ENCODE results near the gene ANO7.

Gene ANO7

DNA sequence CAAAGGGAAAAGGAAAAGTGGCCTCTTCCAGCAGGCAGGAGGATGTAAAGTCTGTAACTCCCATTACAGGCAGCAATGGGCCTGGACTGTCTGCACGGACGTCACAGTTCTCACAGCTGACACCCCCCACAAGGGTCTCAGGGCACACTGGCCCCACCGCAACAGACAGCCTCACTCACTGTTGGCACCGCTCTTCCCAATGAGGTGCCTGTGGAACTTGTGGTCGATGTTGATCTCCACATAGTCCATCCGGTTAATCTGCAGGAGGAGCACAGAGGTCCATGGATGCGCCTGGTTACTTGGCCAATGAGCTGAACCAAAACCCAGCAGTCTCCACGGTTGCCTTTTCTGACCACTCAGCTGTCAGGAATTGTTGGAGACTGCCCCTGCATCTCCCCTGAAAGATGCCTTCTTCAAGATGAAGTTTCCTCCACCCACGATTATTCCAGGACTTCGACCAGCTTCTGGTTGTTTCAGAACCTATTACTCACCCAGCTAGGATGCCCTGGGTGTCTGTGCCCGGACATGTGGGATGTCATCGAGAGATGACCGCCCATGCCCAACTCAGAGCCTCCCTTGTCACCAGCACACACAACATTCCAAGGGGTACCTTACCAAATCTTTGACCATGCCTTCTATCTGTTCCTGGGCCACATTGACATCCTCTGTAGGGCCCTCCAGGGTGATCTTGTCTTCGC is 64.5 kb downstream of the ANO7 start:
- no peak for DNase-seq (ENCODE audit: low read depth)

DNA sequence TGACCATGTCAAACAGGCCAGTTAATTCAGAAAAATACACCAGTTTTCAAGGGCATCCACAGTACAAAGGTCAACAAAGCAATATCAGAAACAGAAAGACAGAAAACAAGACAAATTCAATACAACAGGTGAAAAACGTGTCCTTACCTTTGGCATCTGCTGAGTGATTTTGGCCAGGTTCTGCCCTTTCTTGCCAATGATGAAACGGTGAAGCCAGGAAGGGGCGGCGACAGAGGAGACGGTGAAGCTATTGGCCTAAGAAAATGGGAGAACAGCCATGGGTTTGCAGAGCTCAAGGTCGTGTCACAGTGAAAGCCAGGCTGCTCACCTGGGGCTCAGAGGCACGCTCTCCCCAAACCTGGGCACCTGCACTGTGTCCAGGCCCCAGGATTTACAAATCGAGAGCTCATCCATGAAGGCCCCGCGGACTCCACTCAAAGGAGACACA is 66.5 kb downstream of the ANO7 start:
- no peak for DNase-seq (ENCODE audit: low read depth)

DNA sequence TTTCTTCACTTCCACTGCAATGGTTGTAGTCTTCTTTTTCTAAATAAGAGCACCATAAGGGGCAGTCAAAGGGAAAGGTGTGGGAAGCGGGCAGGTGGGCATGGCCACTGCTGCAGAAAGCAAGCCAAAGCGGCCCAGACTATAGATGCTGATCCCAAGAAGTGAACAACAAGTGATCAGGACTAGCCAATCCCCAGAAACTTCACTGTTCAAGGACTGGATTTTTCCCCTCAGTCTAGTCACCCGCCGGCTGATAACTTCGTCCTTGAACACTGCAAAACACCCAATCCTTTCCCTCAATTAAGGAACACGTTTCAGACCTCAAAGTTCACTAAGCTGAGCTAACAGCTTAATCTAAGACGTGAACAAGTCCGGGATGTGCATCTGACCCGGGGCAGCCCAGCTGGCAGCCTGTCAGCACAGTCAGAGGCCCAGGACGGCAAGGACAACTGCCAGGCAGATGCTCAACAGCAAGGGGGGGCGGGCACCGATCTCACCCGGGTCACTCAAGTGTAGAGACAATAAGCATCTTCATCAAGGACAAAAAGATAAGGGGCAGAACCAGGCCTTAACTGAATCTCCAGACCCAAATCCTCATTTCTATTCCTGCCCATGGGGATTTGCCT is 67.2 kb downstream of the ANO7 start:
- DNase-seq (ENCODE audit: low read depth): no peak

- DNase-seq (ENCODE audit: low read depth): no peak
These were observed 67.7 kb downstream of the ANO7 start for GRCh38 chr2:241256168-241256545.

- DNase-seq (ENCODE audit: low read depth): no peak
These were observed 69.0 kb downstream of the ANO7 start for GRCh38 chr2:241257419-241258032.

DNA sequence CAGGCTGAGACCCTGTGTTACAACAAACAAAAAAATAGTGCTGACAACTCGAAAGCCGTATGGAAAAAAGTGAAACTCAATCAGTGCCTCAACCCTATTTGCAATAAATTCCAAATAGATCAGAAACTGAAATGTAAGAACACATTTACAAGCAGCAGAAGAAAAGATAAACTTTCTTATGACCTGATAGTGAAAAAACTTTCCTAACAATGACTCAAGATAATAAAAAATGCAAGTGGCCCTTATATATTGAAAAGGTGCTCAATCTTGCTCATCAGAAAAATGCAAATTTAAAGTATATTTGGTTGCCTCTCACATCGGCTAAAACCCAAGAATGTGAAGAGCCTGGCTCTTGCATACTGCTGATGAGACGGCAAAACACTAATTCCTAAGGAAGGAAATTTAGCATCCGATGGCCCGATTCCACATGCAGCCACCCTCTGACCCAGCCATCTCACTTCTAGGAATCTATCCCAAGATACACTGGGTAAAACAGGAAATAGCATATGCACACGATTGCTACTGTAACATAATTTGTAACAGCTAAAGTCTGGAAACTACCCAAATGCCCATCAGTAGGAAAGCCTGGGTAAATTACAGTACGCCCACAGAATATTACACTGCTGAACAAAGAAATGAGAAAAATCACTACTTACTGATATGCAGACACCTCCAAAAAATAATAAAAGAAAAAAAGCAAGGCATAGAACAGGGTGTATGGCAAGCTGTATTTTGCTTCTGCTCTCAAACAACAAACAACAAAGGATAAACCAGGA is 70.2 kb downstream of the ANO7 start:
- no peak for DNase-seq (ENCODE audit: low read depth)

DNA sequence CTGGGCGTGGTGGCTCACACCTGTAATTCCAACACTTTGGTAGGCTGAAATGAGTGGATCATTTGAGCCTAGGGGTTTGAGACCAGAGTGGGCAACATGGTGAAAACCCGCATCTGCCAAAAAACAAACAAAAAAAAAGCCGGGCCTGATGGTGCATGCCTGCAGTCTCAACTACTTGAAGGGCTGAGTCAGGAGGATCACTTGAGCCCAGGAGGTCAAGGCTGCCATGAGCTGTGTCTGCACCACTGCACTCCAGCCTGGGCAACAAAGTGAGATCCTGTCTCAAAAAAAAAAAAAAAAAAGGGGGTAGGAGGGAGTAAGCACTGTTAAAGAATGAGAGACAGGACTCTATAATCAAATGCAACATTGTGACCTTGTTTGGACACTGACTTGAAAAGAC is 72.4 kb downstream of the ANO7 start:
- no peak for DNase-seq (ENCODE audit: low read depth)

- no peak for DNase-seq (ENCODE audit: low read depth)
These were observed 73.2 kb downstream of the ANO7 start for GRCh38 chr2:241261628-241262027.

GRCh38 chr2:241263061-241263460 is 74.6 kb downstream of the ANO7 start:
- DNase-seq (ENCODE audit: low read depth): no peak

DNA sequence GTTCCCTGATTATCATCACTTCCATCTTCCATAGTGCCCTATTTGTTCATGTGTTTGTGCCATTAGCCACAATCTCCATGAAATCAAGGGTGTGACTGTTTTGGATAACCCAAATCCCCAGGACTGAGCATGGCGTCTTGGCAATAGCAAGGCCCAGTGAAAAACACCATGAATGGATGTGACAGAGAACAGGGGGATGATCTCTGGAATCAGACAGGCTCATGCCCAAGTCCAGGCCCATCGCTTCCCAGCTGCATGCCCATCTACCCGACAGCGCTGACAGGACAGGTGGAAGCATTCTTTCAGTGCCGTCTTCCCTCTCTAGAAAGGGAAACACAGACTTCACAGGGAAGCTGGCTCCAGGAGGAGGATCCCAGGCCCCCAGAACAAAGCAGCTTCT is 77.0 kb downstream of the ANO7 start:
- no peak for DNase-seq (ENCODE audit: low read depth)

- no peak for DNase-seq (ENCODE audit: low read depth)
These were observed 79.0 kb downstream of the ANO7 start for GRCh38 chr2:241267249-241268067.

DNA sequence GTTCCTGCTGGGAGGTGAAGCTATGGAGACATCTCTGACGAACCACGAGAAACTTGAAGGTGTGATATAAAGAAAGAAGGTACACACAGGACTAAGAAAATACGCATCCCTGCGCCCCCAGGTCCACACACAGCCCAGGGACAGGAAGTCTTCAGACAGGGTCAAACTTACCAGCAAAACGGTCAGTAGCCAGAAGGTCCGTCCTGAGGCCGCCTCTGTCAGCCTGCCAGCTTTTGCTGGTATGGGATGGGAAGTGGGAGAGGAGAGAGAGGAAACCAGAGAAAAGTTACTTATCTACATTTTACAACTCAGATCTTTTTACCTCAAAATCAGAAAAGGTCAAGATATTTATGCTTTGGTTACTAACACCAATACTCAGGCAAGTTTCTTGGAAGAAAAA is 79.8 kb downstream of the ANO7 start:
- DNase-seq (ENCODE audit: low read depth): no peak

DNA sequence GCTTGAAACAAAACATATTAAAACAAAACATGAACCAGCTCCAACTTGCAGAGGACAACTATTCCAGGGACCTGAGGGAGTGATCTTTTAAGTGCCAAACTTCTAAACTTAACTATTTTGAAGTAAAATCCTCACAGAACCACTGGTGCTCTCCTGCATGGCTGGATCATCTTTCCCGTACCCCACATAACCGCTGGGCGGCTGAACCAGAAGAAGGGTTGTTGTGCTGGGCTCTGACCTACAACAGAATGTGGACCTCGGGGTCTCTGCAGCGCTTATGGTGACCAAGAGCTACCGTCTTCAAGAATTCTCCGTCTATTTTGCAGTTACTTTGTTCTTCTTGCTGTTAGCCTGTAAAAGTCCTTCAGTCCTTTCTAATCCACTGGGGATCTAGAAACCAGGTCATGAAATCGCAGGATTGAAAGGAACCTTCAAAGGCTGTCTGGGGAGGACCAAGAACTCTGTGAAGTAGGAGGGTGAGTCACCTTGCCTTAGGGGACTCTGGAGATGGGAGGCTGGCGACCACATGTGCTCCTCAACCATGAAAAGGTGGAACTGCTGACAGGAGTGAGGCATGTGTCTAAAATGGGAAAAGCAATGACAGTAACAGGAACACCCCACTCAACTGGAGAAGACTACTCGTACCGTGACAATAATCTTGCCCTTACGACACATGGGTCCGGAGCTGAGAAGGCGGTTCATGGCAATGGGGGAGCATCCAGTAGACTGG is 80.4 kb downstream of the ANO7 start:
- DNase-seq (ENCODE audit: low read depth): peak; percentile 68

DNA sequence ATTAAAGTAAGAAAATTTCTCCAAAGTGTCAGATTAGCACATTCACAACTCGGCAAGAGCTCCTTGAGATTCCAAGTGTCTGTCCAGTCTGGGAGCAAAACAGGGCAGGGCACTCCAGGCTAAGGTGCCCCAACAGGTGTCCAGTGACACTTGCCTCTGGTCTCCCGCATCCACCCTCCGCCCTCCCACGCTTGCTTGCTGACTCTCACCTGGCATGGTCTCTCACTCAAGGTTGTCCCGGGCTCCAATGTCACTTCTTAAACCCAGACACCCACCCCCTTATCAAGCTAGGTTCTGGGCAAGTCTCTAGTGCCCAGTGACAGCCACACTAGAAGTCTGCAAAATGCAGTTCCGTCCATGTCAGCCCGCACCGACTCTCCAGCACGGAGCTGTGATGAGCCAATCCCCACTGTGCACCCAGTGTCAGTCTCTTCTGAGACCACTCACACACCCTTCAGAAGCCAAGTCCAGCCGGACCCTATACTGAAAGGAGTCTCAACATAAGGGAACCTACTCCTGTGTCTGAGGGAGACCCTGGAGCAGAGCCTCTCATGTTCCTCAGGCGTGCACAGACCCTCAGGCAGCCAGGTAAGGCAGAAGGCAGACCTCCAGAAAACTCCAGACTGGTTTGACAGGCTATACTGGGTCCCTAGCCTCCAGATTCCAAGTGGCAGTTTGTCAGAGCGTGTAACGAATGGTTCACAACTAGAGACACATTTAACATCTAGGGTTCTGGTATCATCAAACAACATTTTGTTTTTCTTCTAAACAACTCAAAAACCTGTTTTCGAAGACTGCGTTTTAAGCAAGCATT is 81.4 kb downstream of the ANO7 start:
- DNase-seq (ENCODE audit: low read depth): no peak

GRCh38 chr2:241270531-241270930 is 82.1 kb downstream of the ANO7 start:
- DNase-seq (ENCODE audit: low read depth): no peak

- DNase-seq (ENCODE audit: low read depth): peak; percentile 72
These were observed 83.3 kb downstream of the ANO7 start for GRCh38 chr2:241271706-241272302.

GRCh38 chr2:241272303-241273209 is 84.1 kb downstream of the ANO7 start:
- DNase-seq (ENCODE audit: low read depth): peak; percentile 49

DNA sequence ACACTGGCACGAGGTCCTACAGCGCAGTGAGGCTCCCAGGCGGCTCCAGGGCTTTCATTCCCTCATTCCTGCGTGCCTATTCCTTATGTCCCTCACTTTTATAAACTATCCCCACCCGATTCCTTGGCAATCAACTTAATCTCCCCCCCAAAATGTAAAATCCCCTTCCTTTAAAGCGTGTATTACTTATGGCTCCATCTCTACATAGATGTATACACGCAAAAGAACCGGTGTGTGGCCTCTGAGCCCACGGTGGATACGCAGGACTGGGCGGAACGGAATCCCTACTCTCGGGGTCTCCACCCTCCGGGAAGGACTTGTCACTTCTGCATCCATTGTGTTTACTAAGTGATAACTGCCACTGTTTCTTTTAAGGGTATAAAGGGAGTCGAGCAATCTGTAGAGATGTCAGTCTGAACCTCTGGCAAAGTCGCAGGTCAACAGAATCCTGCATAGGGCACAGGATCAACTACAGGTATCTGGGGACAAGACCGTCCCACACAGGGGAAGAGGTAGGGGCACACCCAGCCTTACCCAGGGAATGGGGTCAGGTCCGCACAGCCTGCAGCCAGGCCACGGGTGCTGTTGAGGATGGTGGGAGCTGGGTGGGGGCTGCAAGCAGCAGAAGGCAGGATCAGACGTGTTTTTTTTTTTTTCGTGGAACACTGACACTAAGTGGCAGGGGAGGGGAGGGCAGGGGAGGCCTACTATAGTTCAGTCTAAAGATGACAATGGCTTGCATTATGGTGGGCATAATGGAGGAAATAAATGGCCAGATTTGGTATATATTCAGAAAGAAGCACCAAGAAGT is 84.9 kb downstream of the ANO7 start:
- no peak for DNase-seq (ENCODE audit: low read depth)

Measured in GM04504 (cell line).